ENCODE results near the gene CHRNE. TPM values are rescaled to one million over a fixed set of nuclear protein-coding genes. Genes with fewer than 3 reads are reported as not detected.
A peak's percentile ranks its signal among the peaks of the same experiment; 100 is the strongest.

Gene CHRNE
- total and polyA plus RNA-seq, 2 experiments from 2014 or later, result 0.24 to 1.2 TPM

GRCh38 chr17:4858882-4859260 lies 44.0 kb downstream of the CHRNE start:
- DNase-seq (ENCODE audit: low spot score) (peak; percentile 40), ATAC-seq (peak; percentile 44)
- H3K9me2 ChIP-seq (ENCODE audit: insufficient read depth), result no peaks in the 10 kb centered on the region
- TF ChIP-seq ZNF114 (CRISPR knock-in tag; IDR thresholded peaks at IDR 0.05) (no peak), EZH2phosphoT487 (IDR thresholded peaks at IDR 0.05; ENCODE audit: unreplicated experiment) (no peak), STAT1 (IDR thresholded peaks at IDR 0.05; ENCODE audit: unreplicated experiment) (no peak), EZH2 (IDR thresholded peaks at IDR 0.05; ENCODE audit: low read depth, unreplicated experiment) (no peak), POLR2AphosphoS5 (IDR thresholded peaks at IDR 0.05; ENCODE audit: low read depth) (no peak), ZNF331 (CRISPR knock-in tag; IDR thresholded peaks at IDR 0.05; ENCODE audit: low read depth) (no peak)
- H3K27me3 ChIP-seq (ENCODE audit: insufficient read depth), result no peaks in the 10 kb centered on the region
- Mint-ChIP-seq H3K27me3 (ENCODE audit: insufficient read depth, low read depth, poor library complexity) (peaks cover 12% of the 10 kb centered on the region), H3K27ac (peak overlapping the region; percentile 85), H3K36me3 (ENCODE audit: low read depth) (peaks cover 9% of the 10 kb centered on the region; the same call in 1 of the 3 replicates), H3K9me3 (no peaks in the 10 kb centered on the region), H3K4me1 (peaks cover 60% of the 10 kb centered on the region), H3K4me3 (peak overlapping the region; percentile 31)
- H3K79me2 ChIP-seq (replicated peaks; ENCODE audit: insufficient read depth), result peaks cover 28% of the 10 kb centered on the region
- peaks cover 53% of the 10 kb centered on the region for H3K4me1 ChIP-seq (ENCODE audit: insufficient read depth)
- H4K20me1 ChIP-seq (replicated peaks; ENCODE audit: insufficient read depth), result peaks cover 5% of the 10 kb centered on the region; the same call in 1 of the 2 replicates
- H3K4me2 ChIP-seq, result peak overlapping the region; percentile 75
- peaks cover 13% of the 10 kb centered on the region; the same call in 1 of the 2 replicates for H3F3A ChIP-seq (replicated peaks; ENCODE audit: low read depth)
- peak overlapping the region; percentile 43; the same call in 1 of the 2 replicates for H3K4me3 ChIP-seq
- peak overlapping the region; percentile 85 for H3K27ac ChIP-seq (ENCODE audit: low read depth)
- no peaks in the 10 kb centered on the region for H3K36me3 ChIP-seq (ENCODE audit: insufficient read depth)
- no peak overlapping the region for H2AFZ ChIP-seq

- H3K4me2 ChIP-seq, result peak overlapping the region; percentile 75
- Mint-ChIP-seq H3K27ac (peak overlapping the region; percentile 85), H3K4me3 (peak overlapping the region; percentile 19; the same call in 2 of the 3 replicates), H3K27me3 (ENCODE audit: insufficient read depth, low read depth, poor library complexity) (peaks cover 12% of the 10 kb centered on the region), H3K4me1 (peaks cover 62% of the 10 kb centered on the region), H3K9me3 (no peaks in the 10 kb centered on the region), H3K36me3 (ENCODE audit: low read depth) (peaks cover 9% of the 10 kb centered on the region; the same call in 1 of the 3 replicates)
- H3K4me3 ChIP-seq, result peak overlapping the region; percentile 43
- H3K9me2 ChIP-seq (ENCODE audit: insufficient read depth), result no peaks in the 10 kb centered on the region
- TF ChIP-seq ETS1 (IDR thresholded peaks at IDR 0.05) (peak; percentile 57; the same call in 1 of the 2 replicates), CREB1 (CRISPR knock-in tag; IDR thresholded peaks at IDR 0.05; ENCODE audit: low read depth) (no peak), ZNF462 (CRISPR knock-in tag; IDR thresholded peaks at IDR 0.05) (no peak), EZH2phosphoT487 (IDR thresholded peaks at IDR 0.05; ENCODE audit: unreplicated experiment) (no peak), ZNF331 (CRISPR knock-in tag; IDR thresholded peaks at IDR 0.05; ENCODE audit: low read depth) (no peak)
- peaks cover 13% of the 10 kb centered on the region; the same call in 1 of the 2 replicates for H3F3A ChIP-seq (replicated peaks; ENCODE audit: low read depth)
- H4K20me1 ChIP-seq (replicated peaks; ENCODE audit: insufficient read depth), result peaks cover 5% of the 10 kb centered on the region; the same call in 1 of the 2 replicates
- no peak overlapping the region for H2AFZ ChIP-seq
- H3K27me3 ChIP-seq (ENCODE audit: insufficient read depth), result no peaks in the 10 kb centered on the region
- ATAC-seq, result peak; percentile 74
- peak overlapping the region; percentile 85 for H3K27ac ChIP-seq (ENCODE audit: low read depth)
- peaks cover 27% of the 10 kb centered on the region for H3K79me2 ChIP-seq (replicated peaks; ENCODE audit: insufficient read depth)
- H3K4me1 ChIP-seq (ENCODE audit: insufficient read depth), result peaks cover 58% of the 10 kb centered on the region
- H3K36me3 ChIP-seq (ENCODE audit: insufficient read depth), result no peaks in the 10 kb centered on the region
- peak; percentile 70 for DNase-seq (ENCODE audit: low spot score)
Measured at GRCh38 chr17:4858068-4858881, 44.6 kb downstream of the CHRNE start.
